ENCODE results near the gene ATP8A2. TPM values are rescaled to one million over a fixed set of nuclear protein-coding genes. Genes with fewer than 3 reads are reported as not detected.
A peak's percentile ranks its signal among the peaks of the same experiment; 100 is the strongest.

ATP8A2 gene
- total RNA-seq, 1 donor from 2014 or later, result 1.9 TPM

GRCh38 chr13:25733001-25733491 lies 361.3 kb downstream of the ATP8A2 start:
- H3K27ac Mint-ChIP-seq (ENCODE audit: unreplicated experiment), result peak overlapping the region; percentile 92
- peaks cover 68% of the 10 kb centered on the region for H3K4me1 Mint-ChIP-seq (ENCODE audit: low read depth)
- DNase-seq (ENCODE audit: low spot score), result no peak

GRCh38 chr13:25733696-25734435 lies 362.1 kb downstream of the ATP8A2 start:
- Mint-ChIP-seq H3K36me3 (ENCODE audit: low read depth) (no peaks in the 10 kb centered on the region), H3K27ac (ENCODE audit: unreplicated experiment) (peak overlapping the region; percentile 71), H3K9me3 (ENCODE audit: low read depth) (no peaks in the 10 kb centered on the region), H3K4me1 (ENCODE audit: low read depth) (peaks cover 69% of the 10 kb centered on the region), H3K27me3 (ENCODE audit: low read depth) (no peaks in the 10 kb centered on the region), H3K4me3 (ENCODE audit: unreplicated experiment) (no peak overlapping the region)
- no peak for TF ChIP-seq CTCF (IDR thresholded peaks at IDR 0.05)
- no peak for DNase-seq (ENCODE audit: low spot score)

More at GRCh38 chr13:25733001-25733491, 361.3 kb downstream of the ATP8A2 start:
- no peak overlapping the region for H3K4me3 Mint-ChIP-seq (ENCODE audit: unreplicated experiment)
- H3K9me3 Mint-ChIP-seq (ENCODE audit: low read depth), result no peaks in the 10 kb centered on the region
- no peaks in the 10 kb centered on the region for H3K36me3 Mint-ChIP-seq (ENCODE audit: low read depth)
- TF ChIP-seq CTCF (IDR thresholded peaks at IDR 0.05), result no peak
- H3K27me3 Mint-ChIP-seq (ENCODE audit: low read depth), result no peaks in the 10 kb centered on the region

GRCh38 chr13:25738342-25739196 lies 366.8 kb downstream of the ATP8A2 start:
- H3K9me3 Mint-ChIP-seq (ENCODE audit: low read depth), result no peaks in the 10 kb centered on the region
- peak overlapping the region; percentile 85 for H3K27ac Mint-ChIP-seq (ENCODE audit: unreplicated experiment)
- no peak for TF ChIP-seq CTCF (IDR thresholded peaks at IDR 0.05)
- H3K4me3 Mint-ChIP-seq (ENCODE audit: unreplicated experiment), result peak overlapping the region; percentile 8
- DNase-seq (ENCODE audit: low spot score), result no peak
- peaks cover 51% of the 10 kb centered on the region for H3K4me1 Mint-ChIP-seq (ENCODE audit: low read depth)
- no peaks in the 10 kb centered on the region for H3K36me3 Mint-ChIP-seq (ENCODE audit: low read depth)
- no peaks in the 10 kb centered on the region for H3K27me3 Mint-ChIP-seq (ENCODE audit: low read depth)

- H3K27me3 Mint-ChIP-seq (ENCODE audit: low read depth), result no peaks in the 10 kb centered on the region
- no peaks in the 10 kb centered on the region for H3K9me3 Mint-ChIP-seq (ENCODE audit: low read depth)
- peaks cover 51% of the 10 kb centered on the region for H3K4me1 Mint-ChIP-seq (ENCODE audit: low read depth)
- H3K27ac Mint-ChIP-seq (ENCODE audit: unreplicated experiment), result peak overlapping the region; percentile 69
- no peaks in the 10 kb centered on the region for H3K36me3 Mint-ChIP-seq (ENCODE audit: low read depth)
- no peak for TF ChIP-seq CTCF (IDR thresholded peaks at IDR 0.05)
- DNase-seq (ENCODE audit: low spot score), result no peak
- H3K4me3 Mint-ChIP-seq (ENCODE audit: unreplicated experiment), result no peak overlapping the region
These were observed 367.6 kb downstream of the ATP8A2 start for GRCh38 chr13:25739376-25739775.

- Mint-ChIP-seq H3K27ac (ENCODE audit: unreplicated experiment) (no peak overlapping the region), H3K9me3 (ENCODE audit: low read depth) (no peaks in the 10 kb centered on the region), H3K36me3 (ENCODE audit: low read depth) (no peaks in the 10 kb centered on the region), H3K4me3 (ENCODE audit: unreplicated experiment) (no peak overlapping the region), H3K4me1 (ENCODE audit: low read depth) (peaks cover 40% of the 10 kb centered on the region), H3K27me3 (ENCODE audit: low read depth) (no peaks in the 10 kb centered on the region)
- no peak for TF ChIP-seq CTCF (IDR thresholded peaks at IDR 0.05)
- no peak for DNase-seq (ENCODE audit: low spot score)
These were observed 370.0 kb downstream of the ATP8A2 start for GRCh38 chr13:25741796-25742195.

All from chondrocyte (in vitro differentiated cells).